ENCODE results near the gene PSMD5. TPM values are rescaled to one million over a fixed set of nuclear protein-coding genes. Genes with fewer than 3 reads are reported as not detected.

Gene PSMD5
- total and polyA plus RNA-seq, 11 donors: 4.8 to 17.9 (median 13.4) TPM

DNA sequence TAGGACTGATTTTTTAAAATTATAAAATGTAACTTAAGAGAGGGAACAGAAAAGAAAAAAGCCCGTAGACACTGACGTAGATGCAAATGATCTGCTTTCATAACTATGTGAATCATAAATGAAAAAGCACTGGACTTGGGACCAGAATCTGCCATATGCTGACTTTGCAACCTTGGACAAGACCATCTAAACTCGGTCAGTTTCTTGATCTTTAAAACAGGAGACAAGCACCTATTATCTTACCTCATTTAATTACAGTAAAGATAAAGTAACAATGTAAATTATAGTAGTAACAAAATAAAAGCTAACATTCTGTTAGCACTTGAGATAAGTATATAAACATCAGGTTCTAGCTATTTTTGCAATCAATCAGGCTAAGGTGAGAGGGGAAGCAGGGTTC, 69.5 kb downstream of the PSMD5 start:
- peaks cover 2 to 100% (median 97%) of the 10 kb centered on the region in 9 donors for H3K36me3 ChIP-seq
- H3K4me3 ChIP-seq: no peak overlapping the region
- peaks cover 0 to 9% (median 0%) of the 10 kb centered on the region in 12 donors for H3K4me1 ChIP-seq
- WGBS, 4 donors: 88 to 91% (median 90%) methylated on average over 3 of the region's 3 CpGs
- no peak overlapping the region for H3K27ac ChIP-seq
- TF ChIP-seq POLR2A (IDR thresholded peaks at IDR 0.05): no peak
- TF ChIP-seq, protein P1, sequence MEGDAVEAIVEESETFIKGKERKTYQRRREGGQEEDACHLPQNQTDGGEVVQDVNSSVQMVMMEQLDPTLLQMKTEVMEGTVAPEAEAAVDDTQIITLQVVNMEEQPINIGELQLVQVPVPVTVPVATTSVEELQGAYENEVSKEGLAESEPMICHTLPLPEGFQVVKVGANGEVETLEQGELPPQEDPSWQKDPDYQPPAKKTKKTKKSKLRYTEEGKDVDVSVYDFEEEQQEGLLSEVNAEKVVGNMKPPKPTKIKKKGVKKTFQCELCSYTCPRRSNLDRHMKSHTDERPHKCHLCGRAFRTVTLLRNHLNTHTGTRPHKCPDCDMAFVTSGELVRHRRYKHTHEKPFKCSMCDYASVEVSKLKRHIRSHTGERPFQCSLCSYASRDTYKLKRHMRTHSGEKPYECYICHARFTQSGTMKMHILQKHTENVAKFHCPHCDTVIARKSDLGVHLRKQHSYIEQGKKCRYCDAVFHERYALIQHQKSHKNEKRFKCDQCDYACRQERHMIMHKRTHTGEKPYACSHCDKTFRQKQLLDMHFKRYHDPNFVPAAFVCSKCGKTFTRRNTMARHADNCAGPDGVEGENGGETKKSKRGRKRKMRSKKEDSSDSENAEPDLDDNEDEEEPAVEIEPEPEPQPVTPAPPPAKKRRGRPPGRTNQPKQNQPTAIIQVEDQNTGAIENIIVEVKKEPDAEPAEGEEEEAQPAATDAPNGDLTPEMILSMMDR (IDR thresholded peaks at IDR 0.05): no peak
- no peaks in the 10 kb centered on the region for H3K9me3 ChIP-seq
- intact Hi-C loops (cut with DNase I): no loop called here
- DNase-seq (no peak), ATAC-seq (no peak)
- no peaks in the 10 kb centered on the region for H3K27me3 ChIP-seq

DNA sequence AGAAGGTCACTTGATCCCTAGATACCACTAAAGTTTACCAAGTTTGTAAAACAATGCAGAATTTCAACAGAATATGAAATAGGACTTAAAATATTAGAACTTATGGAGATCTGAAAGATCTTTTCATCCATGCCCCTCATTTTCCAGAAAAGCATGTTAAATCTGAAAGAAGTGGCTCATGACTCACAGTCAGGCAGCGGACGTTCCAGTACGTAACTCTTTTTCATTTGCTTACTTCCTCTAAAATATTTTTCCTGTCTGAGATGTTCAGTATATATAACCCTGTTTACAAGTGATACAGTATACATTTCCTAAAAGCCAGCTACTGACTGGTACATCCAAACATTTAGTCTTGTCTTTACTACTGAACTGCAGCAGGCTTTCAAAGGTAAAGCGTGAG, 71.8 kb downstream of the PSMD5 start:
- Histone ChIP-seq H3K27ac (peak overlapping the region in 1 of 12 donors; percentile 35), H3K36me3 (peaks cover 2 to 100% (median 92%) of the 10 kb centered on the region in 9 donors), H3K27me3 (no peaks in the 10 kb centered on the region), H3K9me3 (no peaks in the 10 kb centered on the region), H3K4me3 (no peak overlapping the region), H3K4me1 (peaks cover 0 to 9% (median 0%) of the 10 kb centered on the region in 12 donors)
- no peak for TF ChIP-seq POLR2A (IDR thresholded peaks at IDR 0.05)
- TF ChIP-seq, protein P1 (IDR thresholded peaks at IDR 0.05): no peak
- no peak for ATAC-seq
- no peak for DNase-seq
- intact Hi-C loops (cut with DNase I): no loop called here
- WGBS, 4 donors: 89 to 98% (median 95%) methylated on average over 4 of the region's 4 CpGs

DNA sequence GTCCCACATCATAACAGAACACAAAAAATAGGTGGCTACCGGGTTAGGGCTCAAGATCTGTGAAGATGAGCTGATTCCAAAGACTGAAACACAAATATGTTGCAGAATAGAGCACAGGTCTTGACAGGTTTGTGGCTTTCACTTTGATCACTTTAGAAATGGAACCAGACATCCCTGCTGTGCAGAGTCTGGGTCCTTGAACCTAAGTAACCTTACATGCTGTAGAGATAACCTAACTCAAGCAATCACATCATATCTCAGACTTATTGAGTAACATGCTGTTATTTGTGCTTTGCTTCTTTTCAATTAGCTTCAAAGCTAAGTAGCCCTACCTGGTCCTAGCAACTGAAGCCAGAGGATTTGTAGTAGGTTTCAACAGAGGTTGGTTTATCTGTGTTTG, 73.8 kb downstream of the PSMD5 start:
- DNase-seq: no peak
- H3K4me1 ChIP-seq: peaks cover 0 to 9% (median 0%) of the 10 kb centered on the region in 12 donors
- H3K27ac ChIP-seq: no peak overlapping the region
- no peak overlapping the region for H3K4me3 ChIP-seq
- peaks cover 2 to 100% (median 90%) of the 10 kb centered on the region in 9 donors for H3K36me3 ChIP-seq
- TF ChIP-seq, protein P1 (IDR thresholded peaks at IDR 0.05): no peak
- TF ChIP-seq POLR2A (IDR thresholded peaks at IDR 0.05): no peak
- no peak for ATAC-seq
- intact Hi-C loops (cut with DNase I): no loop called here
- WGBS, 4 donors: 88 to 94% (median 92%) methylated on average over 1 of the region's 1 CpG
- no peaks in the 10 kb centered on the region for H3K27me3 ChIP-seq
- no peaks in the 10 kb centered on the region for H3K9me3 ChIP-seq

DNA sequence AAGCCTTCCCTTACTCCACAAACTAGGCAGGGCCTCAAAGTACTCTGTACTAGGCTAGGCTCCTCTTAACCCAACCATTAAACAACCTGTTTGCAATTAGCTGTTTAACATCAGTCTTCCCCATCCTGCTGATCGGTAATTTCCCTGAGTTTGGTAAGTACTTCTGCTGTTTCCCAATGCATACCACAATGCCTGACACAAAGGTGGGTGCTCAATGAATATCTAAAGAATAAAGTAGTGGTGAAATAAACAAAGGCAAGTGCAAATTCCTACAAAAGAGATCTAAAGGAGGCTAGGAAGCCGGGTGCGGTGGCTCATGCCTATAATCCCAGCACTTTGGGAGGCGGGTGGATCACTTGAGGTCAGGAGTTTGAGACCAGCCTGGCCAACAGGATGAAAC, 74.5 kb downstream of the PSMD5 start:
- H3K27me3 ChIP-seq: no peaks in the 10 kb centered on the region
- no peak for ATAC-seq
- intact Hi-C loops (cut with DNase I): no loop called here

More for the DNA sequence above, 74.5 kb downstream of the PSMD5 start:
- no peak for DNase-seq
- H3K9me3 ChIP-seq: no peaks in the 10 kb centered on the region
- no peak overlapping the region for H3K27ac ChIP-seq
- peaks cover 0 to 100% (median 91%) of the 10 kb centered on the region in 9 donors for H3K36me3 ChIP-seq
- H3K4me1 ChIP-seq: peaks cover 0 to 9% (median 0%) of the 10 kb centered on the region in 12 donors
- no peak for TF ChIP-seq POLR2A (IDR thresholded peaks at IDR 0.05)
- TF ChIP-seq, protein P1 (IDR thresholded peaks at IDR 0.05): no peak
- 93 to 98% (median 96%) methylated on average over 4 of the region's 4 CpGs for WGBS, 4 donors
- no peak overlapping the region for H3K4me3 ChIP-seq

Measured in heart left ventricle (tissue), 16 donors.